ENCODE data around the gene PRRT1.

Gene PRRT1

DNA sequence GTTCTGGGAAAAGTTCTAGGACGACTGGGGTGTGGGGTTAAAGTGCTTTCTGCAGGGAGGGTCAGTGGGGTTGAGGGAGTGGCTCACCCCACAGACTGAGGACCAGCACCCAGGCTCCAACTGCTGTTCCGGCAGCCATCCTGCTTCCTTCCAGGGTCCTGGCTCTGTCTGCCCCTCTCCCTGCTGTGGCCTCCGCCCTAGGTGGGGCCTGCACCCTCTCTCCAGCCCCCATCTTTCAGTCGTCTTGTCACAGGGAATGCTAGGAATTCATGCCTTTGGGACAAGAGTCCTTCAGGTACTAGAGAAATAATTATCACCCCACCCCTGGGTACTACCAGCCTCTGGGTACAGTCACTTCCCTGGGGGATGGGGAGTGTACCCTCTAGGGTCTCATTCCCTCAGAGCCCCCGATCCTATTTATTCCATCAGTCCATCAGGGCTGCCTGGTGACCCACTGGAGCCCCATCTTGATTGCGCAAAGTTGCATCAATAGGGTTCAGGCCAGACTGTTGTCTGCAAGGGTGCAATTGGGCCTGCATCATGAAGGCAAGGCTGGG is 32.4 kb upstream of the PRRT1 start, which contains the start of gene AGER:
TSS of gene AGER (minus strand) at position 170 of the 557 bp plus-strand sequence. CDS start at position 139, 31 bp downstream.
- ChIA-PET CTCF (no interaction called here), POLR2A (no interaction called here)
- DNase-seq (ENCODE audit: extremely low spot score) = no peak
- TF ChIP-seq TARDBP (IDR thresholded peaks at IDR 0.05) (no peak), BHLHE40 (IDR thresholded peaks at IDR 0.05; ENCODE audit: borderline replicate concordance) (no peak), HDGF (IDR thresholded peaks at IDR 0.05; ENCODE audit: borderline replicate concordance) (no peak), L3MBTL2 (conservative IDR thresholded peaks at IDR 0.05) (no peak)
- TF ChIP-seq, protein P1, sequence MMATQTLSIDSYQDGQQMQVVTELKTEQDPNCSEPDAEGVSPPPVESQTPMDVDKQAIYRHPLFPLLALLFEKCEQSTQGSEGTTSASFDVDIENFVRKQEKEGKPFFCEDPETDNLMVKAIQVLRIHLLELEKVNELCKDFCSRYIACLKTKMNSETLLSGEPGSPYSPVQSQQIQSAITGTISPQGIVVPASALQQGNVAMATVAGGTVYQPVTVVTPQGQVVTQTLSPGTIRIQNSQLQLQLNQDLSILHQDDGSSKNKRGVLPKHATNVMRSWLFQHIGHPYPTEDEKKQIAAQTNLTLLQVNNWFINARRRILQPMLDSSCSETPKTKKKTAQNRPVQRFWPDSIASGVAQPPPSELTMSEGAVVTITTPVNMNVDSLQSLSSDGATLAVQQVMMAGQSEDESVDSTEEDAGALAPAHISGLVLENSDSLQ (IDR thresholded peaks at IDR 0.05) = no peak

DNA sequence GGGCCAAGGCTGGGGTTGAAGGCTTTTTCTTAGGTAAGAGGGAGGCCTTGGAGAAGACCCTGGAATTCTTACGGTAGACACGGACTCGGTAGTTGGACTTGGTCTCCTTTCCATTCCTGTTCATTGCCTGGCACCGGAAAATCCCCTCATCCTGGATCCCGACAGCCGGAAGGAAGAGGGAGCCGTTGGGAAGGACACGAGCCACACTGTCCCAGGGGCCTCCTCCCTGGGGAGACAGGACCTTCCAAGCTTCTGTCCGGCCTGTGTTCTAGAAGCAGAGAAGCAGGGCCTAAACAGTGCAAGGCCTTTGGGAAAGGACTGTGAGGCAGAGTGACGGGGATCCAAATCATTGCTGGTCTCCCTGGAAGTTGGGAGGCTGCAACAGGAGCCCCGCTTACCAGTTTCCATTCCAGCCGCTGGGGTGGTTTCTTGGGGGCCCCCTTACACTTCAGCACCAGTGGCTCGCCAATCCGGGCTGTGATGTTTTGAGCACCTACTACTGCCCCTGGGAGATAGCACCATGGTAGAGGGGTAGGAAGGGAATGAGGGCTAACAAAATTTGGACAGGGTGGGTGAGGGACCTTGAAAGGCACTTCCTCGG is 31.8 kb upstream of the PRRT1 start:
- DNase-seq (ENCODE audit: extremely low spot score) = no peak
- TF ChIP-seq, protein P1 (IDR thresholded peaks at IDR 0.05) = no peak
- no peak for TF ChIP-seq ELF4 (IDR thresholded peaks at IDR 0.05)
- TF ChIP-seq CTBP1 (IDR thresholded peaks at IDR 0.05; ENCODE audit: borderline replicate concordance) = no peak
- no peak for TF ChIP-seq FOXA1 (IDR thresholded peaks at IDR 0.05)
- no peak for TF ChIP-seq ARNT (IDR thresholded peaks at IDR 0.05)
- CTCF ChIA-PET = no interaction called here
- POLR2A ChIA-PET = interaction anchor here (2.7 kb wide), 1 partner anchor 12 kb away, joined by 11 read pairs; no protein-coding TSS in a partner anchor

GRCh38 chr6:32183030-32183429 is 31.3 kb upstream of the PRRT1 start:
- no peak for DNase-seq (ENCODE audit: extremely low spot score)
- TF ChIP-seq CTBP1 (IDR thresholded peaks at IDR 0.05; ENCODE audit: borderline replicate concordance) (no peak), ARNT (IDR thresholded peaks at IDR 0.05) (no peak), ELF4 (IDR thresholded peaks at IDR 0.05) (no peak), ZNF384 (IDR thresholded peaks at IDR 0.05) (no peak)
- TF ChIP-seq, protein P1 (IDR thresholded peaks at IDR 0.05) = no peak
- CTCF ChIA-PET = no interaction called here
- POLR2A ChIA-PET = interaction anchor here (0.7 to 2.7 kb wide), 2 partner anchors 12 to 54 kb away, joined by 3 to 11 read pairs; partner anchors contain the start of gene ATF6B

DNA sequence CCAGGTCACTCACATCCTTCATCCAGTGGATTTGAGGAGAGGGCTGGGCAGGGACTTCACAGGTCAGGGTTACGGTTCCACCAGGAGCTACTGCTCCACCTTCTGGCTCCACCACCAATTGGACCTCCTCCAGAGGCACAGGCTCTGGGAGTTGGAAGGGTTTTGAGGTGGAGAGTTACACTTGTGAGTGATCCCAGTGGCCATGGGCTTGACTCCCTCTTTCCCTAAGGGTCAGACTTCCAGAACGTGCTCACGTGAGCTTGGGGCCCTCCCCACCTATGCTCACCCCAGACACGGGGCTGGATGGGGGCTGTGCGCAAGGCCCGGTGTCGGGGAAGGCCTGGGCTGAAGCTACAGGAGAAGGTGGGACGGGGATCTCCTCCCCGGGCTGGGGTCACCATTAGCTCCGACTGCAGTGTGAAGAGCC is 30.8 kb upstream of the PRRT1 start:
- no peak for TF ChIP-seq FOXM1 (IDR thresholded peaks at IDR 0.05; ENCODE audit: borderline replicate concordance)
- no peak for TF ChIP-seq ZNF384 (IDR thresholded peaks at IDR 0.05)
- no peak for TF ChIP-seq SP1 (IDR thresholded peaks at IDR 0.05)
- TF ChIP-seq FOXA1 (IDR thresholded peaks at IDR 0.05) = no peak
- no peak for TF ChIP-seq L3MBTL2 (conservative IDR thresholded peaks at IDR 0.05)
- no peak for TF ChIP-seq ARNT (IDR thresholded peaks at IDR 0.05)
- no peak for TF ChIP-seq SUZ12 (IDR thresholded peaks at IDR 0.05)
- TF ChIP-seq CTBP1 (IDR thresholded peaks at IDR 0.05; ENCODE audit: borderline replicate concordance) = no peak
- TF ChIP-seq HDGF (IDR thresholded peaks at IDR 0.05; ENCODE audit: borderline replicate concordance) = no peak
- TF ChIP-seq LEF1 (IDR thresholded peaks at IDR 0.05; ENCODE audit: borderline replicate concordance) = no peak
- no peak for TF ChIP-seq FOXK2 (IDR thresholded peaks at IDR 0.05)
- TF ChIP-seq NFRKB (IDR thresholded peaks at IDR 0.05) = no peak
- no peak for TF ChIP-seq TARDBP (IDR thresholded peaks at IDR 0.05)
- TF ChIP-seq BHLHE40 (IDR thresholded peaks at IDR 0.05; ENCODE audit: borderline replicate concordance) = no peak
- POLR2A ChIA-PET = interaction anchor here (0.7 to 2.7 kb wide), 2 partner anchors 13 to 54 kb away, joined by 3 to 11 read pairs; partner anchors contain the start of gene ATF6B
- no peak for DNase-seq (ENCODE audit: extremely low spot score)
- CTCF ChIA-PET = no interaction called here

DNA sequence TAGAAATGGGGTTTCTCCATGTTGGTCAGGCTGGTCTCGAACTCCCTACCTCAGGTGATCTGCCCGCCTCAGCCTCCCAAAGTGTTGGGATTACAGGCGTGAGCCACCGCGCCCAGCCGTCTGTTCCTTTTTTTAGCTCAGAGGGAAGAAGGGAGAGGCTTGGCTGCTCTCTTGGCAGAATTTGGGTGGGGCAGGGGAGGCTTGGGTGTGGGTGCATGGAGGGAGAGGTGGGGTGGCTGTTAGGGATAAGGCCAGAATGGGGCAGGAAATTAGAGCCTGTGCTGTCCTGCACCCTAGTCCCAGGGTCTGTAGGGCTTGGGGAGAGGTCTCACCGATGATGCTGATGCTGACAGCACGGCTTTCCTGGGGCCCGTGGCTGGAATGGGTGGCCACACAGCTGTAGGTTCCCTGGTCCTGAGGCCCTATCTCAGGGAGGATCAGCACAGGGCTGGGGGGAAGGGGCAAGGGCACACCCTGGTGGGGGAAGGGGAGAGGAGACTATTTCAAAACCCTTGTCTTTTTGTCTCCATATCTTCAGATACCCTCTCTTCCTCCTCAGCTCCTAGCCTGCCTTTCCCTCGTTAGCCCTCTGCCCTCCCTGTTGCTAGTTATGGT is 30.3 kb upstream of the PRRT1 start:
- POLR2A ChIA-PET = interaction anchor here (2.7 kb wide), 1 partner anchor 13 kb away, joined by 11 read pairs; no protein-coding TSS in a partner anchor
- TF ChIP-seq, protein P1 (IDR thresholded peaks at IDR 0.05) = no peak
- TF ChIP-seq NFRKB (IDR thresholded peaks at IDR 0.05) (no peak), LEF1 (IDR thresholded peaks at IDR 0.05; ENCODE audit: borderline replicate concordance) (no peak), TARDBP (IDR thresholded peaks at IDR 0.05) (no peak), FOXA1 (IDR thresholded peaks at IDR 0.05) (no peak), FOXK2 (IDR thresholded peaks at IDR 0.05) (no peak), FOXM1 (IDR thresholded peaks at IDR 0.05; ENCODE audit: borderline replicate concordance) (no peak), BHLHE40 (IDR thresholded peaks at IDR 0.05; ENCODE audit: borderline replicate concordance) (no peak), ZNF384 (IDR thresholded peaks at IDR 0.05) (no peak), SUZ12 (IDR thresholded peaks at IDR 0.05) (no peak)
- CTCF ChIA-PET = no interaction called here
- DNase-seq (ENCODE audit: extremely low spot score) = no peak

Data from HEK293T (cell line).